Sigmoid colon (tissue), 7 donors: ENCODE results near the gene CHKA. TPM values are rescaled to one million over a fixed set of nuclear protein-coding genes. Genes with fewer than 3 reads are reported as not detected.

Experiments used
- DNase-seq: peaks from one replicate; pipeline ENCODE4 v3.0.0-alpha.2; 2019
- H3K27ac ChIP-seq, 4 donors: fragments of 200-600 bp; sonication (generic); one replicate each; pipeline ENCODE4 v1.5.1; 2016 to 2019; ENCODE audit warnings: mild to moderate bottlenecking in 1 of 4
- H3K27me3 ChIP-seq, 3 donors: fragments of 200-600 bp; sonication (generic); one replicate each; pipeline ENCODE4 v1.5.1; 2019; ENCODE audit warnings: mild to moderate bottlenecking in 1 of 3
- H3K36me3 ChIP-seq, 4 donors: fragments of 200-600 bp; sonication (generic); one replicate each; pipeline ENCODE4 v1.5.1; 2016 to 2019
- H3K4me1 ChIP-seq, 4 donors: fragments of 200-600 bp; sonication (generic); one replicate each; pipeline ENCODE4 v1.5.1; 2017 to 2019
- H3K4me3 ChIP-seq, 4 donors: fragments of 200-600 bp; sonication (generic); one replicate each; pipeline ENCODE4 v1.5.1; 2017 to 2019; ENCODE audit warnings: mild to moderate bottlenecking in 2 of 4, moderate library complexity in 1 of 4
- H3K9me3 ChIP-seq, 4 donors: fragments of 200-600 bp in 3 of 4; sonication (generic) in 3 of 4; one replicate each; pipeline versions ENCODE4 v1.5.1 to v1.6.1; 2013 to 2019
- EP300 ChIP-seq, 4 donors: sonication (generic); formaldehyde crosslinking; IDR thresholded peaks; one replicate each; pipeline ENCODE4 v1.6.1; 2017; ENCODE audit warnings: antibody characterized with exemption in 4 of 4
- POLR2A ChIP-seq, 2 donors: fragments of 450-650 bp; IDR thresholded peaks; one replicate each; pipeline ENCODE4 v1.6.1; 2016; ENCODE audit warnings: antibody characterized with exemption in 2 of 2, mild to moderate bottlenecking in 2 of 2, moderate library complexity in 2 of 2
- POLR2AphosphoS5 ChIP-seq, 4 donors: sonication (generic); formaldehyde crosslinking; IDR thresholded peaks; one replicate each; pipeline ENCODE4 v1.6.1; 2017; ENCODE audit warnings: antibody characterized with exemption in 4 of 4
- WGBS, 2 donors: extraction: QIAGEN DNeasy Blood & Tissue Kit; methylation state at CpG; one replicate each; pipeline ENCODE4 v1.1.7; 2013; 5-methylcytosine and 5-hydroxymethylcytosine counted together
- intact Hi-C: fragments of 100-400 bp; cut with DNase I; formaldehyde crosslinking; loops from one replicate; pipeline ENCODE4 v1.15.1; 2023
- polyA plus RNA-seq, 3 donors: library from polyadenylated mRNA; stranded (reverse); fragments of 200-250 nt; gene quantifications; one replicate each; pipeline ENCODE4 v1.2.3, GENCODE V29; 2013
- total RNA-seq, 4 donors: library from RNA; depleted of rRNA; stranded (reverse); fragments of >200 nt; gene quantifications; one replicate each; pipeline ENCODE4 v1.1.0, GENCODE V29; 2016
- TF ChIP-seq, protein P1 (sequence below), 4 experiments: fragments of 450-650 bp in 3 of 4; fragments of 200-600 bp in 1 of 4; IDR thresholded peaks; one replicate each; pipeline ENCODE4 v1.5.1; 2016 to 2019; ENCODE audit warnings: antibody characterized with exemption in 4 of 4, mild to moderate bottlenecking in 3 of 4, moderate library complexity in 2 of 4
- donor health status: healthy with polysubstance abuse.
- donor health status: Bipolar disorder and iron deficiency.
- donor health status: healthy.

CHKA gene
- total and polyA plus RNA-seq, 7 donors: 16.4 to 41.0 (median 27.0) TPM

DNA sequence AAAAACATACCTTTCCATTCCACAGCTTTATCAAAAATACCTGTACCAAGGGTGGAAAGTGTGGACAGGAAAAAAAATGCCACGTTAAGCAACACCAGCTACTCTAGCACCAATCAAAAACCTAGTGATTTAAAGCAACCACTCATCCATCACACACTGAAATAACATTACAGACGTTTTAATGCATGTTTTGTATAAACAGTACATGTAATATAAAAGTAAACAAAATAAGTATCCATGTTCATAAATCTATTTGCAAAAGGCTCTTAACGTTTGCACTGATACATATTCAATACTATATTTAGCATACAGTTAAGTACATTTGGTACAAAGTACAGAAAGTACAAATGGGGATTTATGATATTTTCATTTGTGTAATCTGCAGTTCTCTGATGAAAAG, 38.7 kb downstream of the CHKA start:
- H3K4me1 ChIP-seq: peaks cover 0 to 12% (median 8%) of the 10 kb centered on the region in 4 donors
- DNase-seq: no peak
- no peaks in the 10 kb centered on the region for H3K9me3 ChIP-seq
- H3K36me3 ChIP-seq: peaks cover 0 to 20% (median 0%) of the 10 kb centered on the region in 4 donors
- TF ChIP-seq EP300 (IDR thresholded peaks at IDR 0.05) (no peak), POLR2A (IDR thresholded peaks at IDR 0.05) (no peak), POLR2AphosphoS5 (IDR thresholded peaks at IDR 0.05) (no peak)
- TF ChIP-seq, protein P1, sequence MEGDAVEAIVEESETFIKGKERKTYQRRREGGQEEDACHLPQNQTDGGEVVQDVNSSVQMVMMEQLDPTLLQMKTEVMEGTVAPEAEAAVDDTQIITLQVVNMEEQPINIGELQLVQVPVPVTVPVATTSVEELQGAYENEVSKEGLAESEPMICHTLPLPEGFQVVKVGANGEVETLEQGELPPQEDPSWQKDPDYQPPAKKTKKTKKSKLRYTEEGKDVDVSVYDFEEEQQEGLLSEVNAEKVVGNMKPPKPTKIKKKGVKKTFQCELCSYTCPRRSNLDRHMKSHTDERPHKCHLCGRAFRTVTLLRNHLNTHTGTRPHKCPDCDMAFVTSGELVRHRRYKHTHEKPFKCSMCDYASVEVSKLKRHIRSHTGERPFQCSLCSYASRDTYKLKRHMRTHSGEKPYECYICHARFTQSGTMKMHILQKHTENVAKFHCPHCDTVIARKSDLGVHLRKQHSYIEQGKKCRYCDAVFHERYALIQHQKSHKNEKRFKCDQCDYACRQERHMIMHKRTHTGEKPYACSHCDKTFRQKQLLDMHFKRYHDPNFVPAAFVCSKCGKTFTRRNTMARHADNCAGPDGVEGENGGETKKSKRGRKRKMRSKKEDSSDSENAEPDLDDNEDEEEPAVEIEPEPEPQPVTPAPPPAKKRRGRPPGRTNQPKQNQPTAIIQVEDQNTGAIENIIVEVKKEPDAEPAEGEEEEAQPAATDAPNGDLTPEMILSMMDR (IDR thresholded peaks at IDR 0.05): no peak
- H3K4me3 ChIP-seq: no peak overlapping the region
- intact Hi-C loops: no loop called here
- H3K27me3 ChIP-seq: no peaks in the 10 kb centered on the region
- H3K27ac ChIP-seq: no peak overlapping the region
- WGBS, 2 donors: 28 to 58% methylated on average over 3 of the region's 3 CpGs

DNA sequence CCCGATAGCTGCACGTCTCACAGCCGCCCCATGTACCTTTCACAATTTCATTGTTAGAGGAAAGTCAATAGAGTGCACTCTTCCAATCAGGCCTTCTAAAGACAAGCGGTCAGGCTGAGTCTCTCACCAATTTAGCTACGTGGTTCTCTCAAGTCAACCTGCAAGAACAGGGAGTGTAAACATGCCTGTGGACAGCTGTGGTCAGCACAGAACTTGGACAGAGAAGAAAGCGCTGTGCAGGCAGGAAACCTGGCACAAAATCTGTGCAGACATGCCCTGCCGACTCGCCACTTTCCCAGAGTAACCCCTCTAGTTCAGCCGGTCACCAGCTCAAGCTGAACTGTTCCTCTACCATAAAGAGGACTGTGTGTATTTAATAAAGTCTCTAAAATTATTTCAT, 39.5 kb downstream of the CHKA start:
- no peak overlapping the region for H3K27ac ChIP-seq
- H3K27me3 ChIP-seq: no peaks in the 10 kb centered on the region
- intact Hi-C loops: no loop called here
- no peak for TF ChIP-seq EP300 (IDR thresholded peaks at IDR 0.05)
- TF ChIP-seq POLR2A (IDR thresholded peaks at IDR 0.05): no peak
- TF ChIP-seq, protein P1 (IDR thresholded peaks at IDR 0.05): no peak
- TF ChIP-seq POLR2AphosphoS5 (IDR thresholded peaks at IDR 0.05): no peak
- no peak overlapping the region for H3K4me3 ChIP-seq
- no peaks in the 10 kb centered on the region for H3K9me3 ChIP-seq
- 94 to 95% methylated on average over 9 of the region's 9 CpGs for WGBS, 2 donors
- peaks cover 0 to 20% (median 0%) of the 10 kb centered on the region in 4 donors for H3K36me3 ChIP-seq
- H3K4me1 ChIP-seq: peaks cover 0 to 12% (median 8%) of the 10 kb centered on the region in 4 donors
- DNase-seq: no peak

DNA sequence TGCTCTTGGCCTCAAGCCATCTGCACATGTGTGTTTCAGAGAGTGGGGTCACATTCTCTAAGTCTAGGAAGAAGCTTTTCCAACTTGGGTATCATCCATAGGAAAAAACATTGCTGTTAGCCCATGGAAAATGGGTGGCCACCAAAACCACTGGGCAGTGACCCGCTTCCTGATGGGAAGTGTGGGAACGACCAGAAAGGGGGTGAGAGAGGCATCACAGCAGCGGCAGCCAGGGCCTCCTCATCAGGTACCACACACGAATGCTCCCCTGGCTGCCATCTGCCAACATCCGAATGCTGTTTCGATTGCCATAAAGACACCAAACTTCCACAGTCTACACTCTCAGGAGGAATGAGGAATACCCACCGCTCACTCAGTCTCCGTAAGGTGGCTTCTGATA, 40.3 kb downstream of the CHKA start:
- WGBS, 2 donors: 96 to 97% methylated on average over 8 of the region's 8 CpGs
- peaks cover 0 to 20% (median 0%) of the 10 kb centered on the region in 4 donors for H3K36me3 ChIP-seq
- no peaks in the 10 kb centered on the region for H3K9me3 ChIP-seq
- intact Hi-C loops: no loop called here
- no peak overlapping the region for H3K4me3 ChIP-seq
- no peaks in the 10 kb centered on the region for H3K27me3 ChIP-seq
- no peak for TF ChIP-seq POLR2AphosphoS5 (IDR thresholded peaks at IDR 0.05)
- TF ChIP-seq POLR2A (IDR thresholded peaks at IDR 0.05): no peak
- TF ChIP-seq, protein P1 (IDR thresholded peaks at IDR 0.05): no peak
- no peak for TF ChIP-seq EP300 (IDR thresholded peaks at IDR 0.05)
- H3K27ac ChIP-seq: no peak overlapping the region
- peaks cover 0 to 12% (median 8%) of the 10 kb centered on the region in 4 donors for H3K4me1 ChIP-seq
- no peak for DNase-seq

DNA sequence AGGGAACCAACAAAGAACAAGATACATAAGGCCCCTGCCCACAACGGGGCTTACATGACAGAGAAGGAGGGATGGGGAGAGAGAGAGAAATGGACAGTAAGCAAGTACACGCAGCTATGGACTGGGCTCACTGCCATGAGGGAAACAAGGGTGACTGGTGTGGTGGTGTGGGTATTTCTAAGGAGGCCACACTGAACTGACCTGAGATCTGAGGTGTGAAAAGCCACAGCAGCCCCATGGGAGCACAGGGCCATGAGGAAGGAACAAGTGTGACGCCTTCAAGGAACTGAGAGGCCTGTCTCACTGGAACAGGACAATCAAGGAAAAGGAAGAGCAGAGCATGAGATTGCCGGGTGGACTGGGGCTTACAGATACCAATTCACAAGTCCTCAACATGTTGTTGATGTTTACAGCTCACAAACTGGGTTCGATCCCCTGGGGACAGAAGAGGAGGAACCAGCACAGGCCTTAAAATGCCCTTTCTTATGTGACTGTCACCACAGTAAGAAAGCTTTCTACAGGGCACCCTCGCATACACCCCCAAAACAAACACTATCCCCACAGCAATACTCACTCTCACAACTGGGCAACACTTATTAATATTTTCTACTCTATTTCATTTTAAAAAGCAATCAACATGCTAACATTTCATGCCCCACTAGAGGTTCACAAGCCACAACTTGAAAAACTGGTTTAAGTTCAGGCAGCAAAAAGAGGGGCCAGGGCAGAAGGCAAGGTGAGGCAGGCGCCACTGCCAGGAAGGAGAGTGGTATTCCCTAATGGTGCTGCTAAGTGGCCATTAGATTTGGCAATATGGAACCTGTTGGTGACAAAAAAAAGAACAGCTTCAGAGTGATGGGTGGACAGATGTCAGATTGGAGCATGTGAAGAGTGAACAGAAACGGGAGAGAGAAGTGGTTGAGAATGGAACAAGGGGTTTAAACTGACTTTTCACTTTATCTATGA, 43.3 kb downstream of the CHKA start:
- Histone ChIP-seq H3K36me3 (peaks cover 0 to 38% (median 2%) of the 10 kb centered on the region in 4 donors), H3K9me3 (no peaks in the 10 kb centered on the region), H3K4me3 (no peak overlapping the region), H3K27me3 (no peaks in the 10 kb centered on the region), H3K27ac (no peak overlapping the region), H3K4me1 (peaks cover 0 to 11% (median 7%) of the 10 kb centered on the region in 4 donors)
- intact Hi-C loops: loop anchor here (2.0 kb wide), 1 partner anchor 129 kb away; no protein-coding TSS in a partner anchor
- TF ChIP-seq EP300 (IDR thresholded peaks at IDR 0.05) (no peak), POLR2AphosphoS5 (IDR thresholded peaks at IDR 0.05) (no peak), POLR2A (IDR thresholded peaks at IDR 0.05) (no peak)
- TF ChIP-seq, protein P1 (IDR thresholded peaks at IDR 0.05): no peak
- WGBS, 2 donors: 83 to 84% methylated on average over 8 of the region's 8 CpGs
- no peak for DNase-seq
